HepG2 (cell line): ENCODE measurements around the gene ABCB9. TPM values are rescaled to one million over a fixed set of nuclear protein-coding genes. Genes with fewer than 3 reads are reported as not detected.

Source experiments
- ATF1 ChIP-seq: IDR thresholded peaks from 2 replicates; pipeline ENCODE4 v1.6.1; 2016; ENCODE audit warnings: mild to moderate bottlenecking, control low read depth
- BCLAF1 ChIP-seq: fragments of 450-650 bp; IDR thresholded peaks from 2 replicates; pipeline ENCODE4 v1.6.1; 2017; ENCODE audit warnings: mild to moderate bottlenecking
- CBX2 ChIP-seq, 2 experiments: fragments of 200-600 bp in 1 of 2; sonication (generic); formaldehyde crosslinking in 1 of 2; IDR thresholded peaks; 2 replicates each; pipeline versions ENCODE4 v1.7.0 to v1.8.1; 2018 to 2022; ENCODE audit warnings: low read depth in 2 of 2, low read length in 1 of 2, mild to moderate bottlenecking in 1 of 2, missing genetic modification reagents in 1 of 2
- CC2D1A ChIP-seq: sonication (generic); formaldehyde crosslinking; IDR thresholded peaks from 2 replicates; pipeline ENCODE4 v1.8.1; 2023; ENCODE audit warnings: mild to moderate bottlenecking, missing genetic modification reagents
- ELK4 ChIP-seq: sonication (generic); formaldehyde crosslinking; IDR thresholded peaks from 2 replicates; pipeline ENCODE4 v1.9.0; 2021; ENCODE audit warnings: missing genetic modification reagents, borderline replicate concordance
- FOXK1 ChIP-seq: sonication (generic); formaldehyde crosslinking; IDR thresholded peaks from 2 replicates; pipeline ENCODE4 v1.4.0; 2020; ENCODE audit warnings: low read depth, missing genetic modification reagents, borderline replicate concordance
- HOXA5 ChIP-seq: sonication (generic); formaldehyde crosslinking; IDR thresholded peaks from 2 replicates; pipeline ENCODE4 v1.4.0; 2020; ENCODE audit warnings: missing genetic modification reagents
- KLF12 ChIP-seq: sonication (generic); formaldehyde crosslinking; IDR thresholded peaks from 2 replicates; pipeline ENCODE4 v1.4.0; 2020; ENCODE audit warnings: missing genetic modification reagents, borderline replicate concordance
- PHF21A ChIP-seq: sonication (generic); formaldehyde crosslinking; IDR thresholded peaks from 2 replicates; pipeline ENCODE4 v1.5.0; 2020; ENCODE audit warnings: mild to moderate bottlenecking, missing genetic modification reagents
- PTBP1 ChIP-seq: fragments of 200-400 bp; formaldehyde crosslinking; IDR thresholded peaks from 2 replicates; pipeline ENCODE4 v1.6.1; 2018; ENCODE audit warnings: low read length, low read depth; ENCODE audit not compliant: poor library complexity, severe bottlenecking
- RFXAP ChIP-seq: sonication (generic); formaldehyde crosslinking; IDR thresholded peaks from 2 replicates; pipeline ENCODE4 v1.4.0; 2020; ENCODE audit warnings: missing genetic modification reagents, borderline replicate concordance
- RXRB ChIP-seq: IDR thresholded peaks from 2 replicates; pipeline ENCODE4 v1.6.1; 2016; ENCODE audit warnings: borderline replicate concordance, missing genetic modification reagents, missing compliant biosample characterization
- SALL1 ChIP-seq: sonication (generic); formaldehyde crosslinking; IDR thresholded peaks from 2 replicates; pipeline ENCODE4 v1.8.0; 2022; ENCODE audit warnings: mild to moderate bottlenecking, missing genetic modification reagents
- SIN3B ChIP-seq: fragments of 150-350 bp; IDR thresholded peaks from 2 replicates; pipeline ENCODE4 v1.6.1; 2014; ENCODE audit warnings: low read length
- SSRP1 ChIP-seq: IDR thresholded peaks from 2 replicates; pipeline ENCODE4 v1.6.1; 2016; ENCODE audit warnings: control low read depth
- STAG1 ChIP-seq: sonication (generic); formaldehyde crosslinking; IDR thresholded peaks from 2 replicates; pipeline ENCODE4 v1.4.0; 2020; ENCODE audit warnings: missing genetic modification reagents
- ZNF282 ChIP-seq: fragments of 450-650 bp; IDR thresholded peaks from 2 replicates; pipeline ENCODE4 v1.6.1; 2018; ENCODE audit not compliant: partially characterized antibody
- ZNF326 ChIP-seq: sonication (generic); formaldehyde crosslinking; IDR thresholded peaks from 2 replicates; pipeline ENCODE4 v1.4.0; 2020; ENCODE audit warnings: missing genetic modification reagents, borderline replicate concordance
- ZNF44 ChIP-seq: sonication (generic); formaldehyde crosslinking; IDR thresholded peaks from 2 replicates; pipeline ENCODE4 v1.5.1; 2020; ENCODE audit warnings: mild to moderate bottlenecking, missing genetic modification reagents
- ZNF530 ChIP-seq: sonication (generic); formaldehyde crosslinking; IDR thresholded peaks from 2 replicates; pipeline ENCODE4 v1.5.0; 2020; ENCODE audit warnings: low read depth, mild to moderate bottlenecking, missing genetic modification reagents
- ZNF564 ChIP-seq: sonication (generic); formaldehyde crosslinking; IDR thresholded peaks from 2 replicates; pipeline ENCODE4 v1.8.1; 2023; ENCODE audit warnings: mild to moderate bottlenecking, missing genetic modification reagents
- ZNF768 ChIP-seq: sonication (generic); formaldehyde crosslinking; IDR thresholded peaks from 2 replicates; pipeline ENCODE4 v1.4.0; 2020; ENCODE audit warnings: missing genetic modification reagents
- ZNF777 ChIP-seq: sonication (generic); formaldehyde crosslinking; IDR thresholded peaks from 2 replicates; pipeline ENCODE4 v1.4.0; 2020; ENCODE audit warnings: missing genetic modification reagents
- ZNF841 ChIP-seq: sonication (generic); formaldehyde crosslinking; IDR thresholded peaks from 2 replicates; pipeline ENCODE4 v1.8.1; 2023; ENCODE audit warnings: missing genetic modification reagents, borderline replicate concordance
- ZSCAN5A ChIP-seq: sonication (generic); formaldehyde crosslinking; IDR thresholded peaks from 2 replicates; pipeline ENCODE4 v1.8.0; 2022; ENCODE audit warnings: mild to moderate bottlenecking, missing genetic modification reagents, borderline replicate concordance
- polyA plus RNA-seq, 8 experiments: library from polyadenylated mRNA; depleted of rRNA in 3 of 8; stranded (reverse) in 7 of 8; unstranded in 1 of 8; fragments of >200 nt; fragmentation: Illumina TruSeq in 4 of 8; extraction: Trizol in 4 of 8; gene quantifications; 2 replicates each; pipeline versions ENCODE4 v1.2.1 to v1.2.3, GENCODE V29; 2011 to 2016; ENCODE audit warnings: low read depth in 4 of 8, missing spikeins in 1 of 8, mixed read lengths in 1 of 8; ENCODE audit not compliant: insufficient read depth in 1 of 8
- total RNA-seq, 5 experiments: library from RNA; depleted of rRNA; stranded (reverse); fragments of >200 nt; fragmentation: Illumina TruSeq; extraction: Trizol; gene quantifications; 2 replicates each; pipeline ENCODE4 v1.2.3, GENCODE V29; 2016; ENCODE audit warnings: low read depth in 1 of 5

ABCB9 gene
- total and polyA plus RNA-seq, 2 of the 13 experiments (the other 11 are each of a cell fraction or from before 2014, with no cell fraction given) = 5.1 to 6.0 TPM

- peak; percentile 76 for TF ChIP-seq ZNF777 (CRISPR knock-in tag)
- no peak; the same call in 1 of the 2 replicates for TF ChIP-seq FOXK1 (CRISPR knock-in tag)
- no peak; the same call in 1 of the 2 replicates for TF ChIP-seq SSRP1 (CRISPR knock-in tag)
- TF ChIP-seq CC2D1A (CRISPR knock-in tag) = no peak
- no peak for TF ChIP-seq ATF1 (CRISPR knock-in tag)
- no peak for TF ChIP-seq ELK4 (CRISPR knock-in tag)
- TF ChIP-seq PHF21A (CRISPR knock-in tag) = peak; percentile 74
- TF ChIP-seq RXRB (CRISPR knock-in tag) = no peak
- TF ChIP-seq ZNF841 = 0 out of 2 replicates have a peak, but pooled peaks have one; percentile 78
- TF ChIP-seq SIN3B = no peak; the same call in 1 of the 2 replicates
- peak; percentile 82 for TF ChIP-seq ZNF44
- no peak; the same call in 1 of the 2 replicates for TF ChIP-seq STAG1 (CRISPR knock-in tag)
- no peak for TF ChIP-seq ZNF326 (CRISPR knock-in tag)
- TF ChIP-seq ZNF282 = no peak
- TF ChIP-seq HOXA5 = peak; percentile 70; the same call in 1 of the 2 replicates
- TF ChIP-seq ZSCAN5A = peak; percentile 75; the same call in 1 of the 2 replicates
- TF ChIP-seq ZNF768 (CRISPR knock-in tag) = 0 out of 2 replicates have a peak, but pooled peaks have one; percentile 57
- peak; percentile 70 for TF ChIP-seq SALL1
- TF ChIP-seq PTBP1 = peak; percentile 70
- TF ChIP-seq BCLAF1 = no peak
- peak; percentile 70 for TF ChIP-seq RFXAP (CRISPR knock-in tag)
- TF ChIP-seq CBX2 (IDR thresholded peaks at IDR 0.05; ENCODE audit: low read depth, low read length) = no peak
- no peak for TF ChIP-seq CBX2 (CRISPR knock-in tag; IDR thresholded peaks at IDR 0.05; ENCODE audit: low read depth)
- TF ChIP-seq ZNF564 (CRISPR knock-in tag) = peak; percentile 88
- TF ChIP-seq KLF12 (CRISPR knock-in tag) = peak; percentile 75
- TF ChIP-seq ZNF530 (CRISPR knock-in tag) = no peak
These were observed 14.1 kb upstream of the ABCB9 start, which contains the start of gene ARL6IP4 (continued) for GRCh38 chr12:122980183-122981035.
